ENCODE results near the gene RPL38.

Gene RPL38

GRCh38 chr17:74214484-74215341, 11.2 kb downstream of the RPL38 start:
- peak overlapping the region; percentile 94 for H3K4me2 ChIP-seq (ENCODE audit: low read length)
- H3K4me1 ChIP-seq (ENCODE audit: control insufficient read depth, low read length) = peaks cover 70% of the 10 kb centered on the region

GRCh38 chr17:74215342-74215727, 11.9 kb downstream of the RPL38 start:
- TF ChIP-seq CTCF (IDR thresholded peaks at IDR 0.05; ENCODE audit: low read depth, low read length, poor library complexity, severe bottlenecking) = no peak
- TF ChIP-seq EZH2phosphoT487 (IDR thresholded peaks at IDR 0.05; ENCODE audit: borderline replicate concordance, low read length) = no peak
- H3F3A ChIP-seq (ENCODE audit: control insufficient read depth, insufficient read depth) = peaks cover 24% of the 10 kb centered on the region
- H3K4me3 ChIP-seq (ENCODE audit: low read length) = peak overlapping the region; percentile 74; the same call in 1 of the 2 replicates
- H3K9me3 ChIP-seq (ENCODE audit: control insufficient read depth, insufficient read depth, low read length) = no peaks in the 10 kb centered on the region
- peaks cover 3% of the 10 kb centered on the region for H4K20me1 ChIP-seq (ENCODE audit: control insufficient read depth, insufficient read depth, low read depth, low read length)
- peak overlapping the region; percentile 94 for H3K4me2 ChIP-seq (ENCODE audit: low read length)
- H3K79me2 ChIP-seq (ENCODE audit: control insufficient read depth, low read length) = peaks cover 10% of the 10 kb centered on the region; the same call in 1 of the 2 replicates
- no peak overlapping the region for H3K27ac ChIP-seq (ENCODE audit: low read depth, low read length)
- H3K36me3 ChIP-seq (ENCODE audit: control insufficient read depth, low read length) = peaks cover 11% of the 10 kb centered on the region
- peaks cover 64% of the 10 kb centered on the region for H3K4me1 ChIP-seq (ENCODE audit: control insufficient read depth, low read length)
- H3K9me2 ChIP-seq (replicated peaks; ENCODE audit: control insufficient read depth, low read length) = no peaks in the 10 kb centered on the region
- no peaks in the 10 kb centered on the region for H3K27me3 ChIP-seq (ENCODE audit: control insufficient read depth, low read length)

More at GRCh38 chr17:74214484-74215341, 11.2 kb downstream of the RPL38 start:
- peaks cover 10% of the 10 kb centered on the region; the same call in 1 of the 2 replicates for H3K79me2 ChIP-seq (ENCODE audit: control insufficient read depth, low read length)
- H3K27ac ChIP-seq (ENCODE audit: low read depth, low read length) = no peak overlapping the region
- TF ChIP-seq EZH2phosphoT487 (IDR thresholded peaks at IDR 0.05; ENCODE audit: borderline replicate concordance, low read length) (no peak), CTCF (IDR thresholded peaks at IDR 0.05; ENCODE audit: low read depth, low read length, poor library complexity, severe bottlenecking) (no peak)
- H3K9me2 ChIP-seq (replicated peaks; ENCODE audit: control insufficient read depth, low read length) = no peaks in the 10 kb centered on the region
- peak overlapping the region; percentile 74 for H3K4me3 ChIP-seq (ENCODE audit: low read length)
- peaks cover 3% of the 10 kb centered on the region for H4K20me1 ChIP-seq (ENCODE audit: control insufficient read depth, insufficient read depth, low read depth, low read length)
- peaks cover 17% of the 10 kb centered on the region for H3K36me3 ChIP-seq (ENCODE audit: control insufficient read depth, low read length)
- H3K27me3 ChIP-seq (ENCODE audit: control insufficient read depth, low read length) = no peaks in the 10 kb centered on the region
- H3K9me3 ChIP-seq (ENCODE audit: control insufficient read depth, insufficient read depth, low read length) = no peaks in the 10 kb centered on the region
- H3F3A ChIP-seq (ENCODE audit: control insufficient read depth, insufficient read depth) = peaks cover 29% of the 10 kb centered on the region

- no peak overlapping the region for H3K4me3 ChIP-seq (ENCODE audit: low read length)
- TF ChIP-seq CTCF (IDR thresholded peaks at IDR 0.05; ENCODE audit: low read depth, low read length, poor library complexity, severe bottlenecking) (no peak), EZH2phosphoT487 (IDR thresholded peaks at IDR 0.05; ENCODE audit: borderline replicate concordance, low read length) (no peak)
- H3K79me2 ChIP-seq (ENCODE audit: control insufficient read depth, low read length) = 0 out of 2 replicates have a peak, but pooled peaks cover 6% of the 10 kb centered on the region
- no peaks in the 10 kb centered on the region; the same call in 1 of the 2 replicates for H4K20me1 ChIP-seq (ENCODE audit: control insufficient read depth, insufficient read depth, low read depth, low read length)
- H3K27me3 ChIP-seq (ENCODE audit: control insufficient read depth, low read length) = no peaks in the 10 kb centered on the region
- no peaks in the 10 kb centered on the region for H3K9me2 ChIP-seq (replicated peaks; ENCODE audit: control insufficient read depth, low read length)
- peaks cover 14% of the 10 kb centered on the region for H3F3A ChIP-seq (ENCODE audit: control insufficient read depth, insufficient read depth)
- no peaks in the 10 kb centered on the region for H3K9me3 ChIP-seq (ENCODE audit: control insufficient read depth, insufficient read depth, low read length)
- H3K27ac ChIP-seq (ENCODE audit: low read depth, low read length) = no peak overlapping the region
- H3K4me1 ChIP-seq (ENCODE audit: control insufficient read depth, low read length) = peaks cover 53% of the 10 kb centered on the region
- H3K36me3 ChIP-seq (ENCODE audit: control insufficient read depth, low read length) = 0 out of 2 replicates have a peak, but pooled peaks cover 2% of the 10 kb centered on the region
- no peak overlapping the region for H3K4me2 ChIP-seq (ENCODE audit: low read length)
Measured at GRCh38 chr17:74216505-74216904, 13.0 kb downstream of the RPL38 start.

Data from DOHH2 (cell line).